Stomach (tissue), 4 donors: Measurements from ENCODE around the gene STK39.

Experiments used
- CTCF ChIP-seq, 7 experiments: fragments of 450-650 bp in 4 of 7; fragments of 200-600 bp in 3 of 7; sonication (generic) in 3 of 7; IDR thresholded peaks; one replicate each; pipeline ENCODE4 v1.5.1; 2016 to 2019; ENCODE audit warnings: antibody characterized with exemption in 7 of 7, control low read depth in 2 of 7, mild to moderate bottlenecking in 1 of 7
- EP300 ChIP-seq: sonication (generic); formaldehyde crosslinking; IDR thresholded peaks from one replicate; pipeline ENCODE4 v1.6.1; 2017; ENCODE audit warnings: antibody characterized with exemption
- POLR2A ChIP-seq, 4 donors: fragments of 450-650 bp; IDR thresholded peaks; one replicate each; pipeline ENCODE4 v1.6.1; 2016; ENCODE audit warnings: antibody characterized with exemption in 4 of 4, control low read depth in 2 of 4, mild to moderate bottlenecking in 1 of 4, moderate library complexity in 1 of 4
- POLR2AphosphoS5 ChIP-seq, 3 donors: sonication (generic); formaldehyde crosslinking; IDR thresholded peaks; one replicate each; pipeline ENCODE4 v1.6.1; 2016; ENCODE audit warnings: antibody characterized with exemption in 3 of 3

- TF ChIP-seq CTCF (IDR thresholded peaks at IDR 0.05), result no peak
- TF ChIP-seq POLR2A (IDR thresholded peaks at IDR 0.05), result no peak
- no peak for TF ChIP-seq POLR2AphosphoS5 (IDR thresholded peaks at IDR 0.05)
- TF ChIP-seq EP300, result no peak
These were observed 133.4 kb downstream of the STK39 start for GRCh38 chr2:168114040-168114439.
